Vagina (tissue), 2 donors: Measurements from ENCODE around the gene CHRM4.

Experiments
- POLR2A ChIP-seq, 2 donors: fragments of 450-650 bp; IDR thresholded peaks; one replicate each; pipeline ENCODE4 v1.6.1; 2017; ENCODE audit warnings: antibody characterized with exemption in 2 of 2, mild to moderate bottlenecking in 2 of 2, moderate library complexity in 2 of 2
- TF ChIP-seq, protein P1 (sequence below), 3 experiments: fragments of 450-650 bp in 2 of 3; fragments of 200-600 bp in 1 of 3; sonication (generic) in 1 of 3; IDR thresholded peaks; one replicate each; pipeline ENCODE4 v1.5.1; 2017 to 2019; ENCODE audit warnings: antibody characterized with exemption in 3 of 3, mild to moderate bottlenecking in 2 of 3, moderate library complexity in 2 of 3

DNA sequence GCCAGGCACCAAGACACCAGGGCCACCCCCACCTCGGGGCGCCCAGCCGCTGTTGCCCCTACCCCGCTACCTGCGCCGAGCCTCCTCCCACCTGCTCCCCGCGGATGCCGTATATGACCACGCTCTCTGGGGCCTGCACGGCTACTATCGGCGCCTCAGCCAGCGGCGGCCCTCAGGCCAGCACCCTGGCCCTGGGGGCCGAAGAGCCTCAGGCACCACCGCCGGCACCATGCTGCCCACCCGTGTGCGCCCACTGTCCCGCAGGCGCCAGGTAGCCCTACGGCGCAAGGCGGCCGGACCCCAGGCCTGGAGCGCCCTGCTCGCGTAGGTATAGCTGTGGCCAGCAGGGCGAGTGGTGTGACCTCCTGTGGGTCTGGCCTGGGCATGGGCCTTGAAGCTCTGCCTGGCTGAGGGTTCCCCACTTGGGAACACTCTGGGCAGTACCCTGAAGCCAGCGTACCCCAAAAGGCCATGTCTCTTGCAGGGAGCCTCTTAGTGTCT is 24.9 kb downstream of the CHRM4 start:
- TF ChIP-seq POLR2A (IDR thresholded peaks at IDR 0.05): no peak
- TF ChIP-seq, protein P1, sequence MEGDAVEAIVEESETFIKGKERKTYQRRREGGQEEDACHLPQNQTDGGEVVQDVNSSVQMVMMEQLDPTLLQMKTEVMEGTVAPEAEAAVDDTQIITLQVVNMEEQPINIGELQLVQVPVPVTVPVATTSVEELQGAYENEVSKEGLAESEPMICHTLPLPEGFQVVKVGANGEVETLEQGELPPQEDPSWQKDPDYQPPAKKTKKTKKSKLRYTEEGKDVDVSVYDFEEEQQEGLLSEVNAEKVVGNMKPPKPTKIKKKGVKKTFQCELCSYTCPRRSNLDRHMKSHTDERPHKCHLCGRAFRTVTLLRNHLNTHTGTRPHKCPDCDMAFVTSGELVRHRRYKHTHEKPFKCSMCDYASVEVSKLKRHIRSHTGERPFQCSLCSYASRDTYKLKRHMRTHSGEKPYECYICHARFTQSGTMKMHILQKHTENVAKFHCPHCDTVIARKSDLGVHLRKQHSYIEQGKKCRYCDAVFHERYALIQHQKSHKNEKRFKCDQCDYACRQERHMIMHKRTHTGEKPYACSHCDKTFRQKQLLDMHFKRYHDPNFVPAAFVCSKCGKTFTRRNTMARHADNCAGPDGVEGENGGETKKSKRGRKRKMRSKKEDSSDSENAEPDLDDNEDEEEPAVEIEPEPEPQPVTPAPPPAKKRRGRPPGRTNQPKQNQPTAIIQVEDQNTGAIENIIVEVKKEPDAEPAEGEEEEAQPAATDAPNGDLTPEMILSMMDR (IDR thresholded peaks at IDR 0.05): no peak
